IPS-18a (cell line): Measurements from ENCODE around the gene FADD.
"Not testable (repeated sequence)": the region's sequence is repeated elsewhere in the genome, so short reads cannot be mapped to it uniquely, and the experiment has no call there.

Experiments used
- H3K27ac ChIP-seq: one replicate; pipeline ENCODE4 v1.5.1; 2013; ENCODE audit warnings: low read length
- H3K27me3 ChIP-seq: one replicate; pipeline ENCODE4 v1.6.1; 2013; ENCODE audit warnings: mild to moderate bottlenecking, low read length; ENCODE audit not compliant: control insufficient read depth, insufficient read depth
- H3K36me3 ChIP-seq: one replicate; pipeline ENCODE4 v1.6.1; 2013; ENCODE audit warnings: low read depth, low read length; ENCODE audit not compliant: control insufficient read depth
- H3K4me1 ChIP-seq: one replicate; pipeline ENCODE4 v1.6.1; 2013; ENCODE audit warnings: low read depth, low read length; ENCODE audit not compliant: control insufficient read depth
- H3K4me3 ChIP-seq: one replicate; pipeline ENCODE4 v1.5.1; 2013; ENCODE audit warnings: low read length
- H3K9ac ChIP-seq: one replicate; pipeline ENCODE4 v1.6.1; 2013; ENCODE audit warnings: mild to moderate bottlenecking, low read length, moderate library complexity
- H3K9me3 ChIP-seq: one replicate; pipeline ENCODE4 v1.6.1; 2013; ENCODE audit warnings: low read depth, low read length; ENCODE audit not compliant: control insufficient read depth

FADD gene

GRCh38 chr11:70194792-70195791 lies 8.0 kb upstream of the FADD start:
- Histone ChIP-seq H3K9ac (no peak overlapping the region), H3K27me3 (no peaks in the 10 kb centered on the region), H3K27ac (no peak overlapping the region), H3K4me3 (no peak overlapping the region), H3K9me3 (no peaks in the 10 kb centered on the region), H3K36me3 (no peaks in the 10 kb centered on the region), H3K4me1 (no peaks in the 10 kb centered on the region)

DNA sequence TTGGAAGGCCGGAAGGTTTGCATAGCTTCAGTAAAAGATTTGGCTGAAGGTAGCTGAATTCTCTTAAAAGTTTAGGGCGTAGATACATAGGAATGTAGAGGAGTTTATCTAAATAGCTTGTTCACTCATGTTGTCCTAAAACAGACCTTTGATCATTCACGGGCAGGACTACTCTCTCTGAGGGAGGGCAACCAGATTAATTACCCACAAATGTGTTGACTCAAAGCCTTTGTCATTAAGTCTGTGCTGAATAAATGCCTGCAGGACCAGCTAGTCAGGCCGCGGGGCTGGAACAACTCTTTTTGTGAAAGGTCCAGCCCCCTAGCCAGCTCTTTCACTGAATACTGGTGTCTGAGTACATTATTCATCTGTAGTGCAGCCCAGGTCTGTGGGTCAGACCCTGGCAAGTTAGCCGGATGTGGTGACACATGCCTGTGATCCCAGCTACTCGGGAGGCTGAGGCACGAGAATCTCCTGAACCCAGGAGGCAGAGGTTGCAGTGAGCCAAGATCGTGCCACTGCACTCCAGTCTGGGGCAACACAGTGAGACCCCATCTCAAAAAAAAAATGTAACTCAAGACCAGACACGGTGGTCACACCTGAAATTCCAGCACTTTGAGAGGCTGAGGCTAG lies 2.8 kb upstream of the FADD start:
- Histone ChIP-seq H3K4me3 (no peak overlapping the region), H3K9me3 (no peaks in the 10 kb centered on the region), H3K9ac (no peak overlapping the region), H3K4me1 (peaks cover 11% of the 10 kb centered on the region), H3K36me3 (peaks cover 5% of the 10 kb centered on the region), H3K27me3 (no peaks in the 10 kb centered on the region), H3K27ac (no peak overlapping the region)

DNA sequence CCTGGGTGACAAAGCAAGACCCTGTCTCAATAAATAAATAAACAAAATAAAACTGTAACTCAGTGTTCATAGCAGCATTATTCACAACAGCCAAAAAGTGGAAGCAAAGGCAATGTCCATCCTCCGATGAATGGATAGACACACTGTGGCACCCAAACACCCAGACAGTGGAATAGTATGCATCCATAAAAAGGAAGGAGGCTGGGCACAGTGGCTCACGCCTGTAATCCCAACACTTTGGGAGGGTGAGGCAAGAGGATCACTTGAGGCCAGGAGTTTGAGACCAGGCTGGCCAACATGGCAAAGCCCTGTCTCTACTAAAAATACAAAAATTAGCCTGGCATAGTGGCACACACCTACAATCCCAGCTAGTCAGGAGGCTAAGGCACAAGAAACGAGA lies 2.0 kb upstream of the FADD start:
- H3K4me3 ChIP-seq, H3K27ac ChIP-seq, H3K36me3 ChIP-seq, H3K9ac ChIP-seq, H3K9me3 ChIP-seq, H3K27me3 ChIP-seq: not testable (repeated sequence)
- peaks cover 11% of the 10 kb centered on the region for H3K4me1 ChIP-seq

- H3K27me3 ChIP-seq: no peaks in the 10 kb centered on the region
- H3K9me3 ChIP-seq: no peaks in the 10 kb centered on the region
- H3K4me1 ChIP-seq: peaks cover 11% of the 10 kb centered on the region
- peak overlapping the region; percentile 92 for H3K4me3 ChIP-seq
- H3K36me3 ChIP-seq: peaks cover 21% of the 10 kb centered on the region
- no peak overlapping the region for H3K9ac ChIP-seq
- no peak overlapping the region for H3K27ac ChIP-seq
Observed at GRCh38 chr11:70201882-70202861, 924 bp upstream of the FADD start.

GRCh38 chr11:70203751-70204465 lies 812 bp downstream of the FADD start:
- Histone ChIP-seq H3K4me3 (peak overlapping the region; percentile 92), H3K9me3 (no peaks in the 10 kb centered on the region), H3K9ac (peak overlapping the region; percentile 93), H3K36me3 (peaks cover 33% of the 10 kb centered on the region), H3K27me3 (no peaks in the 10 kb centered on the region), H3K4me1 (peaks cover 11% of the 10 kb centered on the region), H3K27ac (peak overlapping the region; percentile 50)

DNA sequence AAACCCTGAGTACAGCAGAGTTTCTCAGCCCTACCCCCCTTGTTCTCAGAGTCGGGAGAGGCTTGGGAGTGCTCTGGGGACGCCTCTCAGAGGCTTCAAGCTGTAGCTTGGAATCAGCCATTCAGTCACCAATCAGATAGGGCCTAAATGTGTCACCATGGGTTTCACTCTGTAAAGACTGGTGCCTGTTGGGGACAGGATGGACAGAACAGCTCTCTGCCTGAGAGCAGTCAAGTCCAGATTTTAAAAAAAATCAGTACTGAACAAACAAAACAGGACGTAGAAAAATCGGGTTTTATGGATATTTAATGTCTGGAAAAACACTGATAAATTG lies 1.3 kb downstream of the FADD start:
- Histone ChIP-seq H3K9me3 (no peaks in the 10 kb centered on the region), H3K27ac (peak overlapping the region; percentile 50), H3K36me3 (peaks cover 34% of the 10 kb centered on the region), H3K27me3 (no peaks in the 10 kb centered on the region), H3K4me3 (peak overlapping the region; percentile 92), H3K4me1 (peaks cover 11% of the 10 kb centered on the region), H3K9ac (peak overlapping the region; percentile 93)

DNA sequence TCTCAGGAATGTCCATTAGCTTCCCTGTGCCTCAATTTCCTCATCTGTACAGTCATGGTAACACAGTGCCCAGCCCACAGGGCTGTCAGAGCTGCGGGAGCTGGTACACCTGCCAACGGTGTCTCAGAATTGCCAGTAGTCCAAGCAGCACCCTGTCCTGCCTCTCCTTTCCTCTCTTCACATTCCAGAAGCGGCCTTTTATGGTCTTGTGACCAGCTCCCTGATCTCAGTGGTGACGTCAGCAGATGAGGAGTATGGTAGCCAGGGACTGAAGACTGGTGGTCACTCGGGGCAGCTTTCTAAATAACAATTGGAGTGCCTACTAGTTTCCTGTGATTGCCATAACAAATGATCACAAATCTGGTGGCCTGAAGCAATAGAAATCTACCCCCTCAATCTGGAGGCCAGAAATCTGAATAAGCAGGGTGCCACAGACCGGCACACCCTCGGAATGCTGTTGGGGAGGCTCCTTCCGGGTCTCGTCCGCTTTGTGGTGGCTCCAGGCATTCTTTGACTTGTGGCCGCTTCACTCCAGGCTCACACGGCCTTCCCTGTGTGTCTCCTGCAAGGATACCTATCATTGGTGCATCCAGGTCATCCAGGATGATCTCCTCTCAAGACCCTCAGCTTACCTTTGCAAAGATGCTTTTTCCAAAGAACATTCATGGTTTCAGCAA lies 2.1 kb downstream of the FADD start:
- no peaks in the 10 kb centered on the region for H3K27me3 ChIP-seq
- H3K36me3 ChIP-seq: peaks cover 34% of the 10 kb centered on the region
- no peaks in the 10 kb centered on the region for H3K9me3 ChIP-seq
- no peak overlapping the region for H3K4me3 ChIP-seq
- H3K4me1 ChIP-seq: peaks cover 15% of the 10 kb centered on the region
- H3K9ac ChIP-seq: no peak overlapping the region
- H3K27ac ChIP-seq: no peak overlapping the region

DNA sequence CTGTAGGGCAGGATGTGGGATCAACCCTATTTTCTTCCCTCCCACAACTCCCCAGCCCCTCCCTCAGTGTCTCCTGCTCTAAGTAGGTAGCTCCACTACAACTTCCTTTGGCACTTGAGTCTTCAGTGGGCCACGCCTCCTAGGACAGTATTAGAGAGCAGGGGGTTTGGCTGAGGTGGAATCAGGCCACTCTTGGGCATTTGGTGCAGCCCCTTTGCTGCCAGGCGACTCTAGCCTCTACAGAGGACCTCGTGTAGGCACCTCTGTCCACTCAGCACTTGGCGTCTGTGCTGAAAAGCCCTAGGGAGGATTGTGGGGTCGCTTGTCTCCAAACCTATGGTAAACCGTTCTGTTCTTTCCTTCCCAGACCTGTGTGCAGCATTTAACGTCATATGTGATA lies 2.7 kb downstream of the FADD start:
- no peaks in the 10 kb centered on the region for H3K27me3 ChIP-seq
- H3K9ac ChIP-seq: no peak overlapping the region
- peaks cover 34% of the 10 kb centered on the region for H3K36me3 ChIP-seq

DNA sequence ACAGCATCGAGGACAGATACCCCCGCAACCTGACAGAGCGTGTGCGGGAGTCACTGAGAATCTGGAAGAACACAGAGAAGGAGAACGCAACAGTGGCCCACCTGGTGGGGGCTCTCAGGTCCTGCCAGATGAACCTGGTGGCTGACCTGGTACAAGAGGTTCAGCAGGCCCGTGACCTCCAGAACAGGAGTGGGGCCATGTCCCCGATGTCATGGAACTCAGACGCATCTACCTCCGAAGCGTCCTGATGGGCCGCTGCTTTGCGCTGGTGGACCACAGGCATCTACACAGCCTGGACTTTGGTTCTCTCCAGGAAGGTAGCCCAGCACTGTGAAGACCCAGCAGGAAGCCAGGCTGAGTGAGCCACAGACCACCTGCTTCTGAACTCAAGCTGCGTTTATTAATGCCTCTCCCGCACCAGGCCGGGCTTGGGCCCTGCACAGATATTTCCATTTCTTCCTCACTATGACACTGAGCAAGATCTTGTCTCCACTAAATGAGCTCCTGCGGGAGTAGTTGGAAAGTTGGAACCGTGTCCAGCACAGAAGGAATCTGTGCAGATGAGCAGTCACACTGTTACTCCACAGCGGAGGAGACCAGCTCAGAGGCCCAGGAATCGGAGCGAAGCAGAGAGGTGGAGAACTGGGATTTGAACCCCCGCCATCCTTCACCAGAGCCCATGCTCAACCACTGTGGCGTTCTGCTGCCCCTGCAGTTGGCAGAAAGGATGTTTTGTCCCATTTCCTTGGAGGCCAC lies 3.3 kb downstream of the FADD start:
- Histone ChIP-seq H3K36me3 (peaks cover 34% of the 10 kb centered on the region), H3K9me3 (no peaks in the 10 kb centered on the region)

More for the DNA sequence above, 2.7 kb downstream of the FADD start:
- Histone ChIP-seq H3K9me3 (no peaks in the 10 kb centered on the region), H3K4me3 (no peak overlapping the region), H3K27ac (no peak overlapping the region), H3K4me1 (peaks cover 19% of the 10 kb centered on the region)

GRCh38 chr11:70206982-70207376 lies 3.9 kb downstream of the FADD start:
- Histone ChIP-seq H3K9ac (no peak overlapping the region), H3K36me3 (peaks cover 34% of the 10 kb centered on the region), H3K4me1 (peaks cover 19% of the 10 kb centered on the region), H3K9me3 (no peaks in the 10 kb centered on the region), H3K4me3 (no peak overlapping the region), H3K27ac (no peak overlapping the region), H3K27me3 (no peaks in the 10 kb centered on the region)

More for the DNA sequence above, 3.3 kb downstream of the FADD start:
- H3K27ac ChIP-seq: no peak overlapping the region
- H3K9ac ChIP-seq: no peak overlapping the region
- no peaks in the 10 kb centered on the region for H3K27me3 ChIP-seq
- H3K4me1 ChIP-seq: peaks cover 19% of the 10 kb centered on the region
- no peak overlapping the region for H3K4me3 ChIP-seq
